Transverse colon (tissue), 4 donors: Measurements from ENCODE around the gene GALR1. TPM values are rescaled to one million over a fixed set of nuclear protein-coding genes. Genes with fewer than 3 reads are reported as not detected.

Experiments used
- DNase-seq: peaks from one replicate; pipeline ENCODE4 v3.0.0-alpha.2; 2019
- H3K27ac ChIP-seq, 4 donors: fragments of 200-600 bp; sonication (generic); 2 replicates each; pipeline ENCODE4 v1.5.1; 2016 to 2018; ENCODE audit warnings: inconsistent platforms in 4 of 4
- H3K27me3 ChIP-seq: fragments of 200-600 bp; sonication (generic); 2 replicates; pipeline ENCODE4 v1.5.1; 2017; ENCODE audit warnings: inconsistent platforms
- H3K36me3 ChIP-seq, 4 donors: fragments of 200-600 bp; sonication (generic); 2 replicates each; pipeline ENCODE4 v1.5.1; 2017 to 2019; ENCODE audit warnings: inconsistent platforms in 4 of 4
- H3K4me1 ChIP-seq, 4 donors: fragments of 200-600 bp; sonication (generic); 2 replicates each; pipeline ENCODE4 v1.5.1; 2017 to 2020; ENCODE audit warnings: inconsistent platforms in 4 of 4
- H3K4me3 ChIP-seq, 4 donors: fragments of 200-600 bp; sonication (generic); 1 replicate in 1 of 4; 2 replicates in 3 of 4; pipeline versions ENCODE4 v1.5.1 to v1.6.1; 2017 to 2019; ENCODE audit warnings: inconsistent platforms in 4 of 4
- H3K9me3 ChIP-seq, 2 donors: fragments of 200-600 bp; sonication (generic); 2 replicates each; pipeline ENCODE4 v1.5.1; 2017 to 2019; ENCODE audit warnings: inconsistent platforms in 2 of 2
- CTCF ChIP-seq, 5 experiments: fragments of 200-600 bp in 3 of 5; fragments of 450-650 bp in 2 of 5; sonication (generic) in 3 of 5; IDR thresholded peaks; 1 replicate in 2 of 5; 2 replicates in 3 of 5; pipeline ENCODE4 v1.5.1; 2016 to 2017; ENCODE audit warnings: antibody characterized with exemption in 5 of 5, inconsistent platforms in 3 of 5, mild to moderate bottlenecking in 2 of 5, moderate library complexity in 1 of 5
- EP300 ChIP-seq: sonication (generic); formaldehyde crosslinking; IDR thresholded peaks from one replicate; pipeline ENCODE4 v1.6.1; 2017; ENCODE audit warnings: antibody characterized with exemption, low read depth
- POLR2A ChIP-seq: fragments of 450-650 bp; IDR thresholded peaks from one replicate; pipeline ENCODE4 v1.6.1; 2016; ENCODE audit warnings: antibody characterized with exemption, mild to moderate bottlenecking, moderate library complexity
- POLR2AphosphoS5 ChIP-seq, 3 donors: sonication (generic); formaldehyde crosslinking; IDR thresholded peaks; one replicate each; pipeline ENCODE4 v1.6.1; 2016; ENCODE audit warnings: antibody characterized with exemption in 3 of 3
- WGBS, 2 donors: methylation state at CpG; one replicate each; pipeline ENCODE4 v1.1.5; 2018; ENCODE audit warnings: low coverage in 1 of 2; 5-methylcytosine and 5-hydroxymethylcytosine counted together
- in situ Hi-C, 4 donors: fragments of 200-750 bp; cut with MboI; loops; one replicate each; pipeline versions ENCODE4 v1.15.0 to v1.15.1; 2017; ENCODE audit warnings: low sequenced_read_pairs in 3 of 4, low pct_ligation_motif_present in 1 of 4, low pct_unique_long_range_greater_than_20kb in 1 of 4
- intact Hi-C: fragments of 100-400 bp; cut with DNase I; formaldehyde crosslinking; loops from one replicate; pipeline ENCODE4 v1.15.1; 2023; ENCODE audit warnings: low total_unique reads
- total RNA-seq, 4 donors: library from RNA; depleted of rRNA; stranded (reverse); fragments of >200 nt; gene quantifications; one replicate each; pipeline ENCODE4 v1.1.0, GENCODE V29; 2016

Gene GALR1
- total RNA-seq, 4 donors from 2014 or later: under 0.01 to 1.9 (median 0.07) TPM

- WGBS, 2 donors: 20 to 58% methylated on average over 10 to 23 of the region's 23 CpGs
- no peaks in the 10 kb centered on the region for H3K4me1 ChIP-seq
- no peak overlapping the region for H3K27ac ChIP-seq
- no peak for TF ChIP-seq POLR2A
- no peak for TF ChIP-seq POLR2AphosphoS5 (IDR thresholded peaks at IDR 0.05)
- TF ChIP-seq EP300: no peak
- TF ChIP-seq CTCF (IDR thresholded peaks at IDR 0.05): no peak
- peaks cover 7% of the 10 kb centered on the region for H3K27me3 ChIP-seq
- H3K36me3 ChIP-seq: no peaks in the 10 kb centered on the region
- in situ Hi-C loops (no loop called here), intact Hi-C loops (no loop called here)
- no peak overlapping the region for H3K4me3 ChIP-seq
- H3K9me3 ChIP-seq: no peaks in the 10 kb centered on the region
- peak; percentile 37 for DNase-seq
Measured at GRCh38 chr18:77321823-77322805, 72.5 kb downstream of the GALR1 start.

- Histone ChIP-seq H3K36me3 (no peaks in the 10 kb centered on the region), H3K4me3 (no peak overlapping the region), H3K27me3 (peaks cover 7% of the 10 kb centered on the region), H3K9me3 (no peaks in the 10 kb centered on the region), H3K4me1 (no peaks in the 10 kb centered on the region), H3K27ac (no peak overlapping the region)
- WGBS, 2 donors: 81 to 83% methylated on average over 8 to 12 of the region's 12 CpGs
- TF ChIP-seq POLR2AphosphoS5 (IDR thresholded peaks at IDR 0.05): no peak
- no peak for TF ChIP-seq EP300
- no peak for TF ChIP-seq POLR2A
- TF ChIP-seq CTCF (IDR thresholded peaks at IDR 0.05): no peak
- in situ Hi-C loops (no loop called here), intact Hi-C loops (no loop called here)
- no peak for DNase-seq
Measured at GRCh38 chr18:77323640-77324299, 74.1 kb downstream of the GALR1 start.

Other genes starting within 250 kb of the GALR1 start
- 10 to 100 TPM; 12.7 to 53.4 (median 41.0) TPM for gene MBP, start 117.1 kb upstream of the GALR1 start, total RNA-seq